Kidney (tissue), 14 donors: ENCODE results near the gene CELF4. TPM values are rescaled to one million over a fixed set of nuclear protein-coding genes. Genes with fewer than 3 reads are reported as not detected.

ENCODE experiments used
- DNase-seq, 5 donors: peaks; one replicate each; pipeline ENCODE4 v3.0.0-alpha.2; 2013 to 2020
- FAIRE-seq: peaks from 2 replicates; lab custom pipeline; 2012; peaks lifted over from hg19 to GRCh38; lab: Jason Lieb, UNC
- H3K27ac ChIP-seq, 2 donors: one replicate each; pipeline ENCODE4 v1.7.0; 2013; ENCODE audit warnings: low read depth in 2 of 2, low read length in 2 of 2, inconsistent platforms in 1 of 2
- H3K27me3 ChIP-seq: one replicate; pipeline ENCODE4 v1.7.1; 2013; ENCODE audit warnings: low read length, inconsistent platforms; ENCODE audit not compliant: control insufficient read depth, insufficient read depth
- H3K36me3 ChIP-seq, 3 donors: one replicate each; pipeline versions ENCODE4 v1.7.0 to v1.7.1; 2013; ENCODE audit warnings: low read length in 3 of 3, control low read depth in 1 of 3, inconsistent platforms in 1 of 3; ENCODE audit not compliant: insufficient read depth in 3 of 3, control insufficient read depth in 2 of 3
- H3K4me1 ChIP-seq, 3 donors: one replicate each; pipeline versions ENCODE4 v1.7.0 to v1.7.1; 2013; ENCODE audit warnings: low read length in 3 of 3, inconsistent platforms in 1 of 3, low read depth in 1 of 3; ENCODE audit not compliant: control insufficient read depth in 2 of 3, insufficient read depth in 2 of 3
- H3K4me3 ChIP-seq, 3 donors: one replicate each; pipeline versions ENCODE4 v1.7.0 to v1.8.1; 2013; ENCODE audit warnings: low read length in 3 of 3, control low read depth in 1 of 3, inconsistent platforms in 1 of 3
- H3K9ac ChIP-seq, 3 donors: one replicate each; pipeline versions ENCODE4 v1.7.0 to v1.7.1; 2013; ENCODE audit warnings: low read length in 3 of 3, control low read depth in 1 of 3, inconsistent platforms in 1 of 3
- H3K9me3 ChIP-seq, 3 donors: one replicate each; pipeline versions ENCODE4 v1.7.0 to v1.7.1; 2013; ENCODE audit warnings: low read length in 3 of 3, control low read depth in 1 of 3, inconsistent platforms in 1 of 3; ENCODE audit not compliant: control insufficient read depth in 2 of 3, insufficient read depth in 1 of 3
- intact Hi-C: fragments of 100-400 bp; cut with DNase I; formaldehyde crosslinking; loops from one replicate; pipeline ENCODE4 v1.11.1; 2022
- polyA plus RNA-seq: library from polyadenylated mRNA; stranded (reverse); fragments of 350-450 nt; fragmentation: Illumina TruSeq; extraction: RNeasy Lipid Tissue Mini Kit (QIAGEN cat#74804); gene quantifications from one replicate; pipeline ENCODE4 v1.2.3, GENCODE V29; 2014; ENCODE audit warnings: low read depth, low replicate concordance; ENCODE audit not compliant: insufficient read depth
- total RNA-seq: library from RNA; stranded (reverse); fragmentation: NEBNext Ultra II Directional; extraction: Animal tissue kit (Norgen Biotek cat#: 25700); gene quantifications from one replicate; pipeline ENCODE4 v1.2.1, GENCODE V29; 2021
- TF ChIP-seq, protein P1 (sequence below): IDR thresholded peaks from 3 replicates; pipeline ENCODE4 v1.5.1; 2012; ENCODE audit warnings: mild to moderate bottlenecking, moderate library complexity, borderline replicate concordance; ENCODE audit not compliant: insufficient read depth; ENCODE audit errors: extremely low read depth
- donor health status: control.
- donor health status: control.
- donor health status: control.
- donor health status: control.
- donor health status: control.
- donor health status: DM: yes; HTN: yes; CAD: no.
- donor health status: Normal renal cell carcinoma (clear cell type).

Gene CELF4
- total and polyA plus RNA-seq, 2 donors from 2014 or later = 0.85 to 1.5 TPM

- Histone ChIP-seq H3K4me3 (no peak overlapping the region), H3K27ac (no peak overlapping the region), H3K27me3 (no peaks in the 10 kb centered on the region), H3K36me3 (no peaks in the 10 kb centered on the region), H3K4me1 (no peaks in the 10 kb centered on the region), H3K9ac (no peak overlapping the region), H3K9me3 (no peaks in the 10 kb centered on the region)
- FAIRE-seq (no peak), DNase-seq (no peak)
- intact Hi-C loops = no loop called here
- TF ChIP-seq, protein P1, sequence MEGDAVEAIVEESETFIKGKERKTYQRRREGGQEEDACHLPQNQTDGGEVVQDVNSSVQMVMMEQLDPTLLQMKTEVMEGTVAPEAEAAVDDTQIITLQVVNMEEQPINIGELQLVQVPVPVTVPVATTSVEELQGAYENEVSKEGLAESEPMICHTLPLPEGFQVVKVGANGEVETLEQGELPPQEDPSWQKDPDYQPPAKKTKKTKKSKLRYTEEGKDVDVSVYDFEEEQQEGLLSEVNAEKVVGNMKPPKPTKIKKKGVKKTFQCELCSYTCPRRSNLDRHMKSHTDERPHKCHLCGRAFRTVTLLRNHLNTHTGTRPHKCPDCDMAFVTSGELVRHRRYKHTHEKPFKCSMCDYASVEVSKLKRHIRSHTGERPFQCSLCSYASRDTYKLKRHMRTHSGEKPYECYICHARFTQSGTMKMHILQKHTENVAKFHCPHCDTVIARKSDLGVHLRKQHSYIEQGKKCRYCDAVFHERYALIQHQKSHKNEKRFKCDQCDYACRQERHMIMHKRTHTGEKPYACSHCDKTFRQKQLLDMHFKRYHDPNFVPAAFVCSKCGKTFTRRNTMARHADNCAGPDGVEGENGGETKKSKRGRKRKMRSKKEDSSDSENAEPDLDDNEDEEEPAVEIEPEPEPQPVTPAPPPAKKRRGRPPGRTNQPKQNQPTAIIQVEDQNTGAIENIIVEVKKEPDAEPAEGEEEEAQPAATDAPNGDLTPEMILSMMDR = no peak
Observed at GRCh38 chr18:37421341-37422077, 144.1 kb downstream of the CELF4 start.

- DNase-seq (no peak), FAIRE-seq (no peak)
- Histone ChIP-seq H3K4me1 (no peaks in the 10 kb centered on the region), H3K27ac (no peak overlapping the region), H3K36me3 (no peaks in the 10 kb centered on the region), H3K27me3 (no peaks in the 10 kb centered on the region), H3K9ac (no peak overlapping the region), H3K4me3 (no peak overlapping the region), H3K9me3 (no peaks in the 10 kb centered on the region)
- intact Hi-C loops = no loop called here
- TF ChIP-seq, protein P1 = no peak
Observed at GRCh38 chr18:37420315-37420880, 145.2 kb downstream of the CELF4 start.

DNA sequence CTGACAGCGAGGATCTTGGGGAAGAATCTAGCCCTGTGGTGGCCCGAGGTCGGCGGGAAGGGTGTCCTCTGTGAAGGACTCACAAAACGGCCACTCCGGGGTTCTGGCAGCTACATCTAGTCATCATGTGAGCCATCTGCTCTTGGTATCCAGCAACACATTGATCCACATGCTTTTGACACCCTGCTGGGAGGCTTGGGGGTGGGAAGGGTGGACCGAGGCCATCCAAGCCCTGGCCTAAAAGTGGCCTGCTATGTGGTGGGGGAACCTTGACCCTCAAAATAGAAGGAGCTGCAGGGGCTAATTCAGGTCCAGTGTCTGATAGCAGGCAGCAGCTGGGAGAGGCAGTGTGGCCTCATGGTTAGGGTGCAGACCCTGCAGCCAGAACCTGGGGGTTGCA is 145.7 kb downstream of the CELF4 start:
- FAIRE-seq (no peak), DNase-seq (no peak)
- TF ChIP-seq, protein P1 = no peak
- no peak overlapping the region for H3K4me3 ChIP-seq
- intact Hi-C loops = no loop called here
- H3K9me3 ChIP-seq = no peaks in the 10 kb centered on the region
- H3K4me1 ChIP-seq = no peaks in the 10 kb centered on the region
- H3K27ac ChIP-seq = no peak overlapping the region
- no peaks in the 10 kb centered on the region for H3K27me3 ChIP-seq
- H3K36me3 ChIP-seq = no peaks in the 10 kb centered on the region
- no peak overlapping the region for H3K9ac ChIP-seq
